Activated naive CD4-positive, alpha-beta T cell (primary cell): Measurements from ENCODE around the gene C2.
"Not testable (repeated sequence)": the region's sequence is repeated elsewhere in the genome, so short reads cannot be mapped to it uniquely, and the experiment has no call there.

Experiments used
- DNase-seq, 4 experiments: peaks; one replicate each; lab custom pipeline; 2025; lab: John Stamatoyannopoulos, UW

The C2 gene

GRCh38 chr6:31922942-31923341 lies 4.6 kb upstream of the C2 start:
- DNase-seq = no peak

DNA sequence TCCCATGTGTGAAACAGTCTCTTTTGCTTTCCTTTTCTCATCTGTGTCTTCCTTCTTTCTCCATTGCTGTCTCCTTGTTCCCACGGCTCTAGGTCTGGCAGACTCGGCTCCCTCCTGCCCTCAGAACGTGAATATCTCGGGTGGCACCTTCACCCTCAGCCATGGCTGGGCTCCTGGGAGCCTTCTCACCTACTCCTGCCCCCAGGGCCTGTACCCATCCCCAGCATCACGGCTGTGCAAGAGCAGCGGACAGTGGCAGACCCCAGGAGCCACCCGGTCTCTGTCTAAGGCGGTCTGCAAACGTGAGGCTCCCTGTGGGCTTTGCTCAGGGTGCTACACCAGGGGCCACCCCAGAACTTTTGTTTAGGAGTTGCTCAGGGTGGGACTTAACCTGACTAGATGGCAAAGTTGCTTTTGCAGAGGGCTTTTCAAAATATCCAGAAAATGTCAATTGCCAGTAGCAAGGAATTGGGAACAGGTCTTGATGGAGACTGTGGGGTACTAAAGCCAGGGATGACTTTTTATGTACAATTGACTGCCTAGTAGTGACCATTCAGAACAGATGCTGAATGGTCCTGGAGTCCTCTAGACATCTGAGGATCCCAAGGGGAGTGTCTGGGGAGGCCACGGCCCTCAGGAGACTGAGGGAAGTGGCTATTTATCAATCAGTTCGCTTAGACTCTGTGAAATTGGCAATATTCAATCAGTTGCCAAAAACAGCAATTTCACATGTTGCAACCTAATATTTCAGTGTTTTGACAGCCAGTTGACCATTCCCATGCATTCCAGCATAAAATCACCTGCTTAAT lies 550 bp downstream of the C2 start:
- no peak for DNase-seq

GRCh38 chr6:31928672-31928939 lies 1.1 kb downstream of the C2 start:
- DNase-seq = no peak

- DNase-seq = no peak
These were observed 3.4 kb downstream of the C2 start for GRCh38 chr6:31930962-31931361.

DNA sequence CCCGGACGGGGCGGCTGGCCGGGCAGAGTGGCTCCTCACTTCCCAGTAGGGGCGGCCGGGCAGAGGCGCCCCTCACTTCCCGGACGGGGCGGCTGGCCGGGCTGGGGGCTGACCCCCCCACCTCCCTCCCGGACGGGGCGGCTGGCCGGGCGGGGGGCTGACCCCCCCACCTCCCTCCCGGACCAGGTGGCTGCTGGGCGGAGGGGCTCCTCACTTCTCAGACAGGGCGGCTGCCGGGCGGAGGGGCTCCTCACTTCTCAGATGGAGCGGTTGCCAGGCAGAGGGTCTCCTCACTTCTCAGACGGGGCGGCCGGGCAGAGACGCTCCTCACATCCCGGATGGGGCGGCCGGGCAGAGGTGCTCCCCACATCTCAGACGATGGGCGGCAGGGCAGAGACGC lies 4.6 kb downstream of the C2 start:
- DNase-seq = not testable (repeated sequence)

DNA sequence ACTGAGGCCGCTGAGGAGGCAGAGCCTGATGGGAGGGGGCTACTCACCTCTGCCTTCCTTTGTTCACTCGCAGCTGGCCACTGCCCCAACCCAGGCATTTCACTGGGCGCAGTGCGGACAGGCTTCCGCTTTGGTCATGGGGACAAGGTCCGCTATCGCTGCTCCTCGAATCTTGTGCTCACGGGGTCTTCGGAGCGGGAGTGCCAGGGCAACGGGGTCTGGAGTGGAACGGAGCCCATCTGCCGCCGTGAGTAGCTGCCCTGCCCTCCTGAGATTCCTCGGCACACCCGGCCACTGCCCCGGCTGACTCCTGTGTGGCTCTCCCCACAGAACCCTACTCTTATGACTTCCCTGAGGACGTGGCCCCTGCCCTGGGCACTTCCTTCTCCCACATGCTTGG lies 6.0 kb downstream of the C2 start:
- no peak for DNase-seq

DNA sequence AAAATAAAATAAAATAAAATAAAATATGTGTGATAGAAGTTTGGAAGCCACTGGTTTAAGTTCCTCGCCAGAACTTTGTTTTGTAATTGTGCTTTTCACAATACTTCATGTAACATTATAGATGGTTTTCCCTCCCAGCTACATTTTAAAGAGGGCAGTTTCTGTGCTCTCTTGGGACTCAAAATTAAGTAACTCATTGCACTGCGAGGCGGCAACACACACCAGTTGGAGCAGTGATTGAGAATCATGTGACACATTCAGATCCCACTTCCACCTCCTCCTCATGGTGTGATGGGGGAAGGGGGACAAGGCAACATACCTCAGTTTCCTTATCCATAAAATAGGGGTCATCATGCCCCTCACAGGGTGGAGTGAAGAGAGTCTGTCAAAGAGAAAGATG lies 7.5 kb downstream of the C2 start:
- DNase-seq = no peak

GRCh38 chr6:31935823-31936222 lies 8.3 kb downstream of the C2 start:
- no peak for DNase-seq

GRCh38 chr6:31940256-31940664 lies 12.7 kb downstream of the C2 start:
- no peak for DNase-seq

- DNase-seq = no peak
These were observed 16.2 kb downstream of the C2 start for GRCh38 chr6:31943742-31944141.

DNA sequence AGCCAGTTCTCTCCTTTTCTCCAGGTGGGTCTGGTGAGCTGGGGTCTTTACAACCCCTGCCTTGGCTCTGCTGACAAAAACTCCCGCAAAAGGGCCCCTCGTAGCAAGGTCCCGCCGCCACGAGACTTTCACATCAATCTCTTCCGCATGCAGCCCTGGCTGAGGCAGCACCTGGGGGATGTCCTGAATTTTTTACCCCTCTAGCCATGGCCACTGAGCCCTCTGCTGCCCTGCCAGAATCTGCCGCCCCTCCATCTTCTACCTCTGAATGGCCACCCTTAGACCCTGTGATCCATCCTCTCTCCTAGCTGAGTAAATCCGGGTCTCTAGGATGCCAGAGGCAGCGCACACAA lies 17.6 kb downstream of the C2 start:
- DNase-seq = no peak

DNA sequence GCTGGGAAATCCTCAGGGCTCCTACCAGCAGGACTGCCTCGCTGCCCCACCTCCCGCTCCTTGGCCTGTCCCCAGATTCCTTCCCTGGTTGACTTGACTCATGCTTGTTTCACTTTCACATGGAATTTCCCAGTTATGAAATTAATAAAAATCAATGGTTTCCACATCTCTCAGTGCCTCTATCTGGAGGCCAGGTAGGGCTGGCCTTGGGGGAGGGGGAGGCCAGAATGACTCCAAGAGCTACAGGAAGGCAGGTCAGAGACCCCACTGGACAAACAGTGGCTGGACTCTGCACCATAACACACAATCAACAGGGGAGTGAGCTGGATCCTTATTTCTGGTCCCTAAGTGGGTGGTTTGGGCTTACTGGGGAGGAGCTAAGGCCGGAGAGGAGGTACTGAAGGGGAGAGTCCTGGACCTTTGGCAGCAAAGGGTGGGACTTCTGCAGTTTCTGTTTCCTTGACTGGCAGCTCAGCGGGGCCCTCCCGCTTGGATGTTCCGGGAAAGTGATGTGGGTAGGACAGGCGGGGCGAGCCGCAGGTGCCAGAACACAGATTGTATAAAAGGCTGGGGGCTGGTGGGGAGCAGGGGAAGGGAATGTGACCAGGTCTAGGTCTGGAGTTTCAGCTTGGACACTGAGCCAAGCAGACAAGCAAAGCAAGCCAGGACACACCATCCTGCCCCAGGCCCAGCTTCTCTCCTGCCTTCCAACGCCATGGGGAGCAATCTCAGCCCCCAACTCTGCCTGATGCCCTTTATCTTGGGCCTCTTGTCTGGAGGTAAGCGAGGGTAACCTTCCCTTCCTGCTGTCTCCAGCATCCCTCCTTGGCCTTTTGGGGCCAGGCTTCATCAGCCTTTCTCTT lies 18.2 kb downstream of the C2 start, which contains the start of gene CFB:
TSS of gene CFB (plus strand) at position 589 of the 863 bp plus-strand sequence. CDS start at position 716, 127 bp downstream.
- no peak for DNase-seq

DNA sequence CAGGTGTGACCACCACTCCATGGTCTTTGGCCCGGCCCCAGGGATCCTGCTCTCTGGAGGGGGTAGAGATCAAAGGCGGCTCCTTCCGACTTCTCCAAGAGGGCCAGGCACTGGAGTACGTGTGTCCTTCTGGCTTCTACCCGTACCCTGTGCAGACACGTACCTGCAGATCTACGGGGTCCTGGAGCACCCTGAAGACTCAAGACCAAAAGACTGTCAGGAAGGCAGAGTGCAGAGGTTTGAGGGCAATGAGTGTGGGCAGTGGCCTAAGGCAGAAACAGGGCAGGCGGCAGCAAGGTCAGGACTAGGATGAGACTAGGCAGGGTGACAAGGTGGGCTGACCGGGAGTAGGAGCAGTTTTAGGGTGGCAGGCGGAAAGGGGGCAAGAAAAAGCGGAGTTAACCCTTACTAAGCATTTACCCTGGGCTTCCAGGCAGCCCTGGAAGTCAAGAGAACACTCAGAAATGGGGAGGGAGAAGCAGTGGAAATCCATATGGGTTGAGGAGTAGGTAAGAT lies 18.9 kb downstream of the C2 start:
- DNase-seq = no peak

DNA sequence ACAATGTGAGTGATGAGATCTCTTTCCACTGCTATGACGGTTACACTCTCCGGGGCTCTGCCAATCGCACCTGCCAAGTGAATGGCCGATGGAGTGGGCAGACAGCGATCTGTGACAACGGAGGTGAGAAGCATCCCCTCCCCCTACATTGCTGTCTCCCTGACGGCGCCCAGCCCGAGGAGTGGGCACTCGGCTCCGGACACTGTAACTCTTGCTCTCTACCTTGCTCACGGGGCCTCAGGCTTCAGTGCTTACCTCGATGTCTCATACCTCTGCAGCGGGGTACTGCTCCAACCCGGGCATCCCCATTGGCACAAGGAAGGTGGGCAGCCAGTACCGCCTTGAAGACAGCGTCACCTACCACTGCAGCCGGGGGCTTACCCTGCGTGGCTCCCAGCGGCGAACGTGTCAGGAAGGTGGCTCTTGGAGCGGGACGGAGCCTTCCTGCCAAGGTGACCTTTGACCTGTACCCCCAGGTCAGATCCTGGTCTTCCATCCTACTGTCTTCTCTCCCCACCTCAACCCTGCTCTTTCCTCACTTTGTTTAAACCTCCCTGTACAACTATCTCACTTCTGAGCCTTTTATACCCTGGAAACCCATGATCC lies 19.7 kb downstream of the C2 start:
- DNase-seq = no peak

GRCh38 chr6:31947864-31948263 lies 20.3 kb downstream of the C2 start:
- DNase-seq = no peak

DNA sequence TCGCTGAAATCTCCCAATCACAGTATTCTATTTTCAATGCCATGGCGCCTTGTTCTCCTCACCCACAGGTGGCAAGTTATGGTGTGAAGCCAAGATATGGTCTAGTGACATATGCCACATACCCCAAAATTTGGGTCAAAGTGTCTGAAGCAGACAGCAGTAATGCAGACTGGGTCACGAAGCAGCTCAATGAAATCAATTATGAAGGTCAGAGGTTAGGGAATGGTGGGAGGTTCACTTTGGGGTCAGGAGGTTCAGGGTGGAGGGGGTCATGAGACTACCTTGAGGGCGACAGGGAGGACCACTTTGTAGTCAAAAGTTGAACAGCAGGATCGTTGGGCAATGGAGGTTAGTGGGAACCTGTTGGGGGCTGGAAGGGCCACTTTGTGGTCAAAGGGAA lies 20.8 kb downstream of the C2 start:
- no peak for DNase-seq

DNA sequence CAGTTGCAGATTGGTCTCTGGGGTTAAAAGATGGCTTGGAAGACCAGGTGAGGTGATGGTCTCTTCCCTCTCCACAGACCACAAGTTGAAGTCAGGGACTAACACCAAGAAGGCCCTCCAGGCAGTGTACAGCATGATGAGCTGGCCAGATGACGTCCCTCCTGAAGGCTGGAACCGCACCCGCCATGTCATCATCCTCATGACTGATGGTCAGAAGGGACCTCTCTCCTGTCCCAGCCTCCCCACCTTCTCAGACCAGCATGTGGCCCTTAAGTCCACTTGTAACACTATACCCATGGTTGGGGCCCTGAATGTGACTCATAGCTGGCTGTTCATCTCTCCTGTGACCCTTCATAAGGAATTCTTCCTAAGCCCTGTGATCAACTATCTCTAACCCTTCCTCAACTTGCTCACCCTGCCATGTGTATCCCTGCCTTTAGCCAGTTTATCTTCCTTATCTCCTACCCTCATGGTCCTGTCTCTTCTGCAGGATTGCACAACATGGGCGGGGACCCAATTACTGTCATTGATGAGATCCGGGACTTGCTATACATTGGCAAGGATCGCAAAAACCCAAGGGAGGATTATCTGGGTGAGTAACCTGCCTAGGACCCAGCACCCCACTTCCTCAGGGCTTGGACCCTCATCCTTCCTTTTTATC lies 21.4 kb downstream of the C2 start:
- DNase-seq = no peak

DNA sequence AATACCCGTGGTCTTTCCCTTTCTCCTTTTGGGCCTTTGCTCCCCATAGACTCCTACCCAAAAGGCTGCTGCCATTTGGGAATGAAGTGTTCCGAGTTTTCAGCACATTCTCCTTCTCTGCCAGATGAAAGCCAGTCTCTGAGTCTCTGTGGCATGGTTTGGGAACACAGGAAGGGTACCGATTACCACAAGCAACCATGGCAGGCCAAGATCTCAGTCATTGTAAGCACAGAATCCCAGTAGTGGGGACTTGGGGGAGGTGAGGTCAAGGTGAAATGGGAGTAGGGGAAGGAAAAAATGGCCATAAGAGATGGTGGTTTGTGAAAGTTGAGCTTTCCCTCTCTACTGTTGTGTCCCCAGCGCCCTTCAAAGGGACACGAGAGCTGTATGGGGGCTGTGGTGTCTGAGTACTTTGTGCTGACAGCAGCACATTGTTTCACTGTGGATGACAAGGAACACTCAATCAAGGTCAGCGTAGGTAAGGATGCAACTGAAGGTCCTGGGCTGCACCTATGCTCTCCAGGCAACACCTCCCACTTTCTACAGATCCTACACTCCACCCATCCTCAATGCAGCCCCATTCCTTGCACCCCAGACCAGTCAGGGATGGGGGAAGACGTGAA lies 22.5 kb downstream of the C2 start:
- no peak for DNase-seq

GRCh38 chr6:31952140-31952805 lies 24.8 kb downstream of the C2 start:
- peak in 1 of 4 experiments; percentile 20 for DNase-seq

DNA sequence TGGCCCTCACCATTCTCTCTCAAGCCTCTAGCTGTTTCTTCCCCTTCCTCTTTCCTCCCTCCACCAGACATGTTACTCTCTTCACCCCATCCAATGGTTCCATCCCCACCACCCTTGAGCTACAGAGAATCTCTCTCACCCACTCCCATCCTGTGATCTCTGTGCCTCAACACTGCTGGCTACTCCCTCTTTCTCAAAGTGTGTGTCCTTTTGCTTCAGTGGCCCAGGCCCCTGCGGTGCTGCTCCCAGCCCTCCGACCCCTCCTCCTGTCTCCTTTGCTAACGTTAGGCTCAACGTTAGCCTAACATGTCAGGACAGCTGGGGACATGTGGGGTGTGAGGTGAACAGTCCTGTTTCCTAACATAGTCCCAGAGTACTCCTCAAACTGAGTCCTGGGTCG lies 25.4 kb downstream of the C2 start:
- DNase-seq = no peak

DNA sequence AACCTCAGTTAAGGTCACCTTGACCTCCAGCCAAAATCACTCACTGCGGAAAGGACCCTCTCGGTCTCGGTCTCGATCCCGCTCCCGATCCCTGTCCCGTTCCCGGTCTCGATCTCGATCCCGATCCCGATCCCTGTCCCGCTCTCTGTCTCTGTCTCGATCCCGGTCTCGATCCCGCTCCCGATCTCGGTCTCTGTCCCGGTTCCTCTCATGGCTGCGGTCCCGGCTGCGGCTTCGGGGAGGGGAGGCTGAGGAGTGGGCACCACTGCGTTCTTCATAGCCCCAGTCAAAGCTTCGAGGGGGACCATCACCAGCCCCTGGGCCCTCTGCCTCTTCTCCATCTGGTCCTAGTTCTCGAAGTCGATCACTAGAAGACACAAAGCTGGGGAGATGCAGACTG lies 27.0 kb downstream of the C2 start:
- no peak for DNase-seq
